A549 (cell line): ENCODE data around the gene GGNBP2. TPM values are rescaled to one million over a fixed set of nuclear protein-coding genes. Genes with fewer than 3 reads are reported as not detected.

Source experiments
- ATAC-seq, 2 experiments: fragments of 200-7000 bp in 1 of 2; fragments of >200 bp in 1 of 2; cut with Nextera tagmentation in 1 of 2; cut with Tn5 transposase in 1 of 2; 3 replicates each; pipeline versions ENCODE4 v1.8.0 to v1.9.1; 2018 to 2020; ENCODE audit warnings: mild to moderate bottlenecking in 1 of 2, moderate library complexity in 1 of 2
- CTCF ChIA-PET: fragments of 300-600 bp; sonication (Branson Sonifier 250); formaldehyde crosslinking; extraction: SDS; loops from one replicate; lab custom pipeline; 2021; ENCODE audit warnings: antibody characterized with exemption, inconsistent platforms; lab: Yijun Ruan, JAX
- POLR2A ChIA-PET: fragments of 350-600 bp; formaldehyde crosslinking; extraction: SDS; loops from one replicate; lab custom pipeline; 2021; ENCODE audit warnings: antibody characterized with exemption, inconsistent platforms; lab: Yijun Ruan, JAX
- DNase-seq, 2 experiments: peaks; one replicate each; pipeline versions ENCODE4 v3.0.0 to v3.0.0-alpha.2; 2011 to 2016; ENCODE audit warnings: low read depth in 1 of 2, low spot score in 1 of 2
- FAIRE-seq: peaks from 2 replicates; lab custom pipeline; 2011; peaks lifted over from hg19 to GRCh38; lab: Jason Lieb, UNC
- H3K27ac ChIP-seq, 2 experiments: fragments of >200 bp; sonication (Bioruptor Twin); formaldehyde crosslinking; 3 replicates each; pipeline ENCODE4 v1.5.1; 2016 to 2017
- H3K4me1 ChIP-seq: fragments of >200 bp; sonication (Bioruptor Twin); formaldehyde crosslinking; 3 replicates; pipeline ENCODE4 v1.6.1; 2016
- H3K4me2 ChIP-seq: fragments of >200 bp; sonication (Bioruptor Twin); formaldehyde crosslinking; 3 replicates; pipeline ENCODE4 v1.6.1; 2016
- H3K4me3 ChIP-seq: fragments of >200 bp; sonication (Bioruptor Twin); formaldehyde crosslinking; 3 replicates; pipeline ENCODE4 v1.5.1; 2016
- H3K9me3 ChIP-seq: fragments of >200 bp; sonication (Bioruptor Twin); formaldehyde crosslinking; 3 replicates; pipeline ENCODE4 v1.6.1; 2016
- E2F6 ChIP-seq: IDR thresholded peaks from 2 replicates; pipeline ENCODE4 v1.6.1; 2012; ENCODE audit warnings: low read depth, borderline replicate concordance
- EHF ChIP-seq: fragments of 250-450 bp; sonication (Bioruptor Pico); IDR thresholded peaks from 2 replicates; pipeline ENCODE4 v1.5.0; 2020; ENCODE audit warnings: mild to moderate bottlenecking
- ESRRA ChIP-seq: fragments of 150-350 bp; IDR thresholded peaks from 2 replicates; pipeline ENCODE4 v1.6.1; 2014; ENCODE audit warnings: mild to moderate bottlenecking, low read length, borderline replicate concordance
- FOSB ChIP-seq: fragments of 250-450 bp; sonication (Bioruptor Pico); IDR thresholded peaks from 2 replicates; pipeline ENCODE4 v1.5.0; 2020; ENCODE audit warnings: mild to moderate bottlenecking, moderate library complexity
- FOXS1 ChIP-seq: fragments of 250-450 bp; sonication (Bioruptor Pico); IDR thresholded peaks from 2 replicates; pipeline ENCODE4 v1.5.0; 2020; ENCODE audit warnings: mild to moderate bottlenecking, moderate library complexity
- HDAC2 ChIP-seq: fragments of 200-600 bp; sonication (generic); IDR thresholded peaks from 2 replicates; pipeline ENCODE4 v1.6.1; 2016
- HMGXB4 ChIP-seq: fragments of 250-450 bp; sonication (Bioruptor Pico); IDR thresholded peaks from 2 replicates; pipeline ENCODE4 v1.5.0; 2021; ENCODE audit warnings: mild to moderate bottlenecking, moderate library complexity, borderline replicate concordance
- HOXB5 ChIP-seq: fragments of 250-450 bp; sonication (Bioruptor Pico); IDR thresholded peaks from 2 replicates; pipeline ENCODE4 v1.5.0; 2020; ENCODE audit warnings: mild to moderate bottlenecking, moderate library complexity
- KDM5A ChIP-seq: fragments of 200-600 bp; sonication (generic); IDR thresholded peaks from 2 replicates; pipeline ENCODE4 v1.6.1; 2016; ENCODE audit warnings: antibody characterized with exemption, mild to moderate bottlenecking
- MYC ChIP-seq: IDR thresholded peaks from 2 replicates; pipeline ENCODE4 v1.6.1; 2012; ENCODE audit warnings: mild to moderate bottlenecking, inconsistent platforms, low read length, improper control_type of control experiment, borderline replicate concordance
- NFE2L2 ChIP-seq: fragments of 150-350 bp; conservative IDR thresholded peaks from 2 replicates; pipeline ENCODE4 v1.6.1; 2014; ENCODE audit warnings: low read length
- NPAS2 ChIP-seq: fragments of 250-450 bp; sonication (Bioruptor Pico); IDR thresholded peaks from 2 replicates; pipeline ENCODE4 v1.8.0; 2022; ENCODE audit warnings: mild to moderate bottlenecking, moderate library complexity, borderline replicate concordance
- NR3C1 ChIP-seq: fragments of >200 bp; sonication (Bioruptor Twin); formaldehyde crosslinking; IDR thresholded peaks from 3 replicates; pipeline ENCODE4 v1.6.1; 2017
- PHF8 ChIP-seq: fragments of 200-600 bp; sonication (generic); IDR thresholded peaks from 2 replicates; pipeline ENCODE4 v1.6.1; 2016; ENCODE audit warnings: low read depth, mild to moderate bottlenecking, antibody characterized with exemption, moderate library complexity, borderline replicate concordance
- POLR2A ChIP-seq: IDR thresholded peaks from 2 replicates; pipeline ENCODE4 v1.6.1; 2012; ENCODE audit warnings: mild to moderate bottlenecking, low read length
- POLR2AphosphoS2 ChIP-seq: conservative IDR thresholded peaks from 2 replicates; pipeline ENCODE4 v1.6.1; 2012; ENCODE audit warnings: low read length, improper control_type of control experiment, inconsistent platforms
- RARB ChIP-seq: fragments of 250-450 bp; sonication (Bioruptor Pico); IDR thresholded peaks from 2 replicates; pipeline ENCODE4 v1.8.0; 2021; ENCODE audit warnings: mild to moderate bottlenecking, moderate library complexity
- RCOR1 ChIP-seq: fragments of 150-350 bp; IDR thresholded peaks from 2 replicates; pipeline ENCODE4 v1.6.1; 2014; ENCODE audit warnings: antibody characterized with exemption, low read length, low read depth
- RFX5 ChIP-seq: fragments of 450-650 bp; IDR thresholded peaks from 2 replicates; pipeline ENCODE4 v1.7.1; 2014; ENCODE audit warnings: antibody characterized with exemption, mild to moderate bottlenecking, moderate library complexity
- SMC3 ChIP-seq: fragments of >200 bp; sonication (Bioruptor Twin); formaldehyde crosslinking; IDR thresholded peaks from 3 replicates; pipeline ENCODE4 v1.6.1; 2018; ENCODE audit warnings: inconsistent platforms
- SREBF2 ChIP-seq: fragments of 450-650 bp; IDR thresholded peaks from 2 replicates; pipeline ENCODE4 v1.6.1; 2014; ENCODE audit warnings: mild to moderate bottlenecking, moderate library complexity
- TFCP2L1 ChIP-seq: fragments of 250-450 bp; sonication (Bioruptor Pico); IDR thresholded peaks from 2 replicates; pipeline ENCODE4 v1.5.0; 2021; ENCODE audit warnings: mild to moderate bottlenecking
- USF2 ChIP-seq: fragments of 450-650 bp; IDR thresholded peaks from 2 replicates; pipeline ENCODE4 v1.6.1; 2014; ENCODE audit warnings: antibody characterized with exemption
- ZFP36 ChIP-seq: fragments of 450-650 bp; IDR thresholded peaks from 2 replicates; pipeline ENCODE4 v1.6.1; 2014; ENCODE audit warnings: borderline replicate concordance; ENCODE audit not compliant: partially characterized antibody
- WGBS: methylation state at CpG from one replicate; pipeline ENCODE4 v1.1.6; 2017; ENCODE audit errors: missing lambda C conversion rate; 5-methylcytosine and 5-hydroxymethylcytosine counted together
- polyA plus RNA-seq, 4 experiments: library from polyadenylated mRNA; depleted of rRNA in 3 of 4; stranded (reverse); fragments of >200 nt; fragmentation: RNase III in 1 of 4; extraction: RNeasy Plus Mini Kit Qiagen cat#74134 plus additional on column Dnase treatment in 1 of 4; gene quantifications; 2 replicates in 3 of 4; 3 replicates in 1 of 4; pipeline ENCODE4 v1.2.3, GENCODE V29; 2011 to 2017
- TF ChIP-seq, protein P1 (sequence below): fragments of >200 bp; sonication (Bioruptor Twin); formaldehyde crosslinking; IDR thresholded peaks from 2 replicates; pipeline ENCODE4 v1.6.1; 2016
- TF ChIP-seq, protein P2 (sequence below): fragments of >200 bp; sonication (Bioruptor Twin); formaldehyde crosslinking; IDR thresholded peaks from 3 replicates; pipeline ENCODE4 v1.5.1; 2016
- TF ChIP-seq, protein P3 (sequence below): fragments of 250-450 bp; sonication (Bioruptor Pico); IDR thresholded peaks from 2 replicates; pipeline ENCODE4 v1.5.0; 2020; ENCODE audit warnings: low read depth, mild to moderate bottlenecking, moderate library complexity
- TF ChIP-seq, protein P4 (sequence below): fragments of 150-350 bp; IDR thresholded peaks from 2 replicates; pipeline ENCODE4 v1.6.1; 2014; ENCODE audit warnings: low read depth, mild to moderate bottlenecking, low read length

GGNBP2 gene
- polyA plus RNA-seq, 2 of the 4 experiments (the other 2 are of a cell fraction) = 83.7 to 144 TPM

DNA sequence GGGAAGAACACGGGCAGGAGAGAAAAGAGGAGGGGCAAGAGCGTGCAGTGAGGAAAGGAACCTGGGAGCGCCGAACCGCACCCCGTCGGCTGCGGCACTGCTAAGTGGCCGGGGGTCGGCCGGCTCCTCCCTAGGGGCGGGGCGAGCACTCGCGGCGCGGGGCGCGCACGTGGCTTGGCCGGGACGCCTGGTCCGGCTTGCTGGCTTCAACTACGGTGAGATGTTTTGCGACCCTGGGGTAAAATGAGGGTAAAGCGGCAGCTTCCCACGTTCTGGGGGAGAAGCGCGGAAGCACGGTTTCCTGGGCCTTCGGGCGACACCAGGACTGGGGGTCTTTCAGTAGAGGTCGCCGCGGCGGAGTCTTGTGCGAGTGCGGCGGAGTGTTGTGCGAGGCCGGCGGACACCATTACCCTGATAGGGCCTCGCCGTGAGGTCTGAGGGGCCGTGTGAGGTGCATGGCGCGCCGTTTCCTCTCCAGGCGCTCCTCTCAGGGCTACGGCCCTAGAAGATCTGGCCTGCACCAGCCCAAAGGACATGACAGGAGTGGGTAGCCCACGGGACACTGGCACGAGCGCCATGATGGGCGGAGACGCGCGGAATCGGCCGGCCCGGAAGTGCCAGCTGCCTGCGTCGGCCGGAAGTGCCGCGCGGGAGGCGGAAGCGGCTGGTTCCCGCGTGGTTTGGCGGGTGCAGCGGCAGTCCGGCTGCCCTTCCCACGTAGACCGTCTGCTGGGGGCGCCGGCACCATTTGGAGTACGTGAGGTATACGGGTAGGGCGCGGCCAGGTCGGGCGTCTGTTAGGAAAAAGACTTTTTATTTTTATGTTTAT, 9.7 kb upstream of the GGNBP2 start, which contains the start of the genes MYO19 and PIGW:
TSS of gene MYO19 (minus strand) at position 29 of the 829 bp plus-strand sequence. CDS start 2,330 bp downstream, outside the sequence.
TSS of gene PIGW (plus strand) at position 148 of the 829 bp plus-strand sequence. CDS start 2,115 bp downstream, outside the sequence.
- CTCF ChIA-PET = interaction anchor here (0.5 to 5.2 kb wide), 23 partner anchors 8 to 1053 kb away, joined by 3 to 21 read pairs (median 5); partner anchors contain the start of genes DHRS11 and MRM1
- POLR2A ChIA-PET = interaction anchor here (0.7 to 3.7 kb wide), 12 partner anchors 10 to 741 kb away, joined by 3 to 81 read pairs (median 3); partner anchors contain the start of genes GGNBP2, MRM1 and TAF15
- no peak for FAIRE-seq
- TF ChIP-seq, protein P1, sequence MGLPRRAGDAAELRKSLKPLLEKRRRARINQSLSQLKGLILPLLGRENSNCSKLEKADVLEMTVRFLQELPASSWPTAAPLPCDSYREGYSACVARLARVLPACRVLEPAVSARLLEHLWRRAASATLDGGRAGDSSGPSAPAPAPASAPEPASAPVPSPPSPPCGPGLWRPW = no peak
- TF ChIP-seq ESRRA (no peak), EHF (peak; percentile 56; the same call in 1 of the 2 replicates), SREBF2 (no peak), ZFP36 (no peak), POLR2AphosphoS2 (no peak), RCOR1 (no peak), KDM5A (0 out of 2 replicates have a peak, but pooled peaks have one; percentile 26), NPAS2 (peak; percentile 78; the same call in 1 of the 2 replicates), FOSB (no peak; the same call in 1 of the 2 replicates), TFCP2L1 (peak; percentile 83), RARB (CRISPR knock-in tag) (0 out of 2 replicates have a peak, but pooled peaks have one; percentile 76), HOXB5 (peak; percentile 85), SMC3 (no peak), USF2 (peak; percentile 62), FOXS1 (peak; percentile 59; the same call in 1 of the 2 replicates), E2F6 (peak; percentile 82), HMGXB4 (CRISPR knock-in tag) (peak; percentile 12; the same call in 1 of the 2 replicates), RFX5 (no peak), NR3C1 (no peak), PHF8 (peak; percentile 90), HDAC2 (no peak), NFE2L2 (no peak), POLR2A (peak; percentile 90), MYC (peak; percentile 99)
- TF ChIP-seq, protein P2, sequence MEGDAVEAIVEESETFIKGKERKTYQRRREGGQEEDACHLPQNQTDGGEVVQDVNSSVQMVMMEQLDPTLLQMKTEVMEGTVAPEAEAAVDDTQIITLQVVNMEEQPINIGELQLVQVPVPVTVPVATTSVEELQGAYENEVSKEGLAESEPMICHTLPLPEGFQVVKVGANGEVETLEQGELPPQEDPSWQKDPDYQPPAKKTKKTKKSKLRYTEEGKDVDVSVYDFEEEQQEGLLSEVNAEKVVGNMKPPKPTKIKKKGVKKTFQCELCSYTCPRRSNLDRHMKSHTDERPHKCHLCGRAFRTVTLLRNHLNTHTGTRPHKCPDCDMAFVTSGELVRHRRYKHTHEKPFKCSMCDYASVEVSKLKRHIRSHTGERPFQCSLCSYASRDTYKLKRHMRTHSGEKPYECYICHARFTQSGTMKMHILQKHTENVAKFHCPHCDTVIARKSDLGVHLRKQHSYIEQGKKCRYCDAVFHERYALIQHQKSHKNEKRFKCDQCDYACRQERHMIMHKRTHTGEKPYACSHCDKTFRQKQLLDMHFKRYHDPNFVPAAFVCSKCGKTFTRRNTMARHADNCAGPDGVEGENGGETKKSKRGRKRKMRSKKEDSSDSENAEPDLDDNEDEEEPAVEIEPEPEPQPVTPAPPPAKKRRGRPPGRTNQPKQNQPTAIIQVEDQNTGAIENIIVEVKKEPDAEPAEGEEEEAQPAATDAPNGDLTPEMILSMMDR = no peak
- TF ChIP-seq, protein P3, sequence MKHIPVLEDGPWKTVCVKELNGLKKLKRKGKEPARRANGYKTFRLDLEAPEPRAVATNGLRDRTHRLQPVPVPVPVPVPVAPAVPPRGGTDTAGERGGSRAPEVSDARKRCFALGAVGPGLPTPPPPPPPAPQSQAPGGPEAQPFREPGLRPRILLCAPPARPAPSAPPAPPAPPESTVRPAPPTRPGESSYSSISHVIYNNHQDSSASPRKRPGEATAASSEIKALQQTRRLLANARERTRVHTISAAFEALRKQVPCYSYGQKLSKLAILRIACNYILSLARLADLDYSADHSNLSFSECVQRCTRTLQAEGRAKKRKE = 0 out of 2 replicates have a peak, but pooled peaks have one; percentile 25
- TF ChIP-seq, protein P4, sequence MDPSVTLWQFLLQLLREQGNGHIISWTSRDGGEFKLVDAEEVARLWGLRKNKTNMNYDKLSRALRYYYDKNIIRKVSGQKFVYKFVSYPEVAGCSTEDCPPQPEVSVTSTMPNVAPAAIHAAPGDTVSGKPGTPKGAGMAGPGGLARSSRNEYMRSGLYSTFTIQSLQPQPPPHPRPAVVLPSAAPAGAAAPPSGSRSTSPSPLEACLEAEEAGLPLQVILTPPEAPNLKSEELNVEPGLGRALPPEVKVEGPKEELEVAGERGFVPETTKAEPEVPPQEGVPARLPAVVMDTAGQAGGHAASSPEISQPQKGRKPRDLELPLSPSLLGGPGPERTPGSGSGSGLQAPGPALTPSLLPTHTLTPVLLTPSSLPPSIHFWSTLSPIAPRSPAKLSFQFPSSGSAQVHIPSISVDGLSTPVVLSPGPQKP = peak; percentile 79; the same call in 1 of the 2 replicates

More for the DNA sequence above, 9.7 kb upstream of the GGNBP2 start, which contains the start of the genes MYO19 and PIGW:
- H3K4me3 ChIP-seq = peak within 1 kb of the TSS; percentile 67
- H3K9me3 ChIP-seq = peaks cover 4% of the 10 kb centered on the region; the same call in 1 of the 3 replicates
- H3K27ac ChIP-seq = peak within 1 kb of the TSS; percentile 91 to 95
- H3K4me1 ChIP-seq = peaks cover 9% of the 10 kb centered on the region; the same call in 2 of the 3 replicates
- 1% methylated on average over 55 of the region's 83 CpGs for WGBS
- DNase-seq (peak; percentile 91 to 96), ATAC-seq (peak; percentile 88 to 93)
- peak within 1 kb of the TSS; percentile 78 for H3K4me2 ChIP-seq
